GM21717 (cell line): Measurements from ENCODE around the gene NUDT16L1.

Experiments
- ATAC-seq: cut with Tn5 transposase; IDR thresholded peaks from one replicate; pipeline ENCODE4 v1.9.1; 2021; ENCODE audit warnings: mild to moderate bottlenecking, moderate library complexity; ENCODE audit not compliant: unreplicated experiment

Gene NUDT16L1

GRCh38 chr16:4693956-4694641 lies 737 bp downstream of the NUDT16L1 start:
- no peak for ATAC-seq

GRCh38 chr16:4694642-4695451 lies 1.5 kb downstream of the NUDT16L1 start:
- no peak for ATAC-seq

GRCh38 chr16:4695473-4696171 lies 2.3 kb downstream of the NUDT16L1 start:
- no peak for ATAC-seq

- no peak for ATAC-seq
Observed at GRCh38 chr16:4696172-4696904, 3.0 kb downstream of the NUDT16L1 start.

- no peak for ATAC-seq
Observed at GRCh38 chr16:4696905-4697847, 3.8 kb downstream of the NUDT16L1 start.

- no peak for ATAC-seq
Observed at GRCh38 chr16:4697848-4698291, 4.5 kb downstream of the NUDT16L1 start.

- ATAC-seq = no peak
Observed at GRCh38 chr16:4698321-4699045, 5.1 kb downstream of the NUDT16L1 start.

GRCh38 chr16:4699046-4699556 lies 5.7 kb downstream of the NUDT16L1 start:
- no peak for ATAC-seq

GRCh38 chr16:4700380-4700996 lies 7.1 kb downstream of the NUDT16L1 start:
- ATAC-seq = no peak

GRCh38 chr16:4700997-4701743 lies 7.8 kb downstream of the NUDT16L1 start:
- ATAC-seq = no peak

- no peak for ATAC-seq
Observed at GRCh38 chr16:4701791-4702465, 8.6 kb downstream of the NUDT16L1 start.

- ATAC-seq = no peak
Observed at GRCh38 chr16:4702466-4702808, 9.1 kb downstream of the NUDT16L1 start.

- ATAC-seq = no peak
Observed at GRCh38 chr16:4703906-4704305, 10.5 kb downstream of the NUDT16L1 start.

GRCh38 chr16:4704491-4704890 lies 11.1 kb downstream of the NUDT16L1 start:
- no peak for ATAC-seq

- no peak for ATAC-seq
Observed at GRCh38 chr16:4704913-4705312, 11.6 kb downstream of the NUDT16L1 start.

- no peak for ATAC-seq
Observed at GRCh38 chr16:4706871-4707270, 13.5 kb downstream of the NUDT16L1 start.

- ATAC-seq = no peak
Observed at GRCh38 chr16:4709481-4709880, 16.1 kb downstream of the NUDT16L1 start.
